Loucy (cell line): ENCODE results near the gene SYNC.

Experiments
- H2AFZ ChIP-seq: fragments of 200-600 bp; sonication (generic); 2 replicates; pipeline ENCODE4 v1.6.0; 2016; ENCODE audit warnings: antibody characterized with exemption, mild to moderate bottlenecking, low read length, moderate library complexity
- H3F3A ChIP-seq: fragments of 200-600 bp; 2 replicates; pipeline ENCODE4 v1.6.0; 2016; ENCODE audit warnings: antibody characterized with exemption, low read depth, mild to moderate bottlenecking
- H3K27me3 ChIP-seq: fragments of 200-600 bp; sonication (generic); 2 replicates; pipeline ENCODE4 v1.6.1; 2014; ENCODE audit warnings: low read length, mild to moderate bottlenecking; ENCODE audit not compliant: insufficient read depth, poor library complexity, severe bottlenecking
- H3K36me3 ChIP-seq: fragments of 200-600 bp; sonication (generic); 2 replicates; pipeline ENCODE4 v1.6.1; 2016; ENCODE audit warnings: low read length; ENCODE audit not compliant: insufficient read depth
- H3K4me1 ChIP-seq: fragments of 200-600 bp; sonication (generic); 2 replicates; pipeline ENCODE4 v1.5.1; 2014; ENCODE audit warnings: low read length, mild to moderate bottlenecking; ENCODE audit not compliant: insufficient read depth, poor library complexity, severe bottlenecking
- H3K4me2 ChIP-seq: fragments of 200-600 bp; sonication (generic); 2 replicates; pipeline ENCODE4 v1.6.0; 2014; ENCODE audit warnings: antibody characterized with exemption, low read length, low read depth, mild to moderate bottlenecking; ENCODE audit not compliant: poor library complexity, severe bottlenecking
- H3K4me3 ChIP-seq: fragments of 200-600 bp; sonication (generic); 2 replicates; pipeline ENCODE4 v1.5.1; 2014; ENCODE audit warnings: low read length, mild to moderate bottlenecking, mixed read lengths; ENCODE audit not compliant: poor library complexity, severe bottlenecking
- H3K79me2 ChIP-seq: fragments of 200-600 bp; sonication (generic); 2 replicates; pipeline ENCODE4 v1.6.1; 2014; ENCODE audit warnings: low read length; ENCODE audit not compliant: insufficient read depth
- H3K9ac ChIP-seq: fragments of 200-600 bp; sonication (generic); 2 replicates; pipeline ENCODE4 v1.6.0; 2014; ENCODE audit warnings: mild to moderate bottlenecking, low read depth, low read length, moderate library complexity; ENCODE audit not compliant: poor library complexity, severe bottlenecking
- H3K9me2 ChIP-seq: fragments of 200-600 bp; sonication (generic); replicated peaks from 2 replicates; pipeline ENCODE4 v1.6.1; 2016; ENCODE audit warnings: low read depth, low read length, mixed read lengths
- H3K9me3 ChIP-seq: fragments of 200-600 bp; sonication (generic); 2 replicates; pipeline ENCODE4 v1.6.1; 2014; ENCODE audit warnings: mild to moderate bottlenecking, antibody characterized with exemption, low read length, low read depth; ENCODE audit not compliant: insufficient read depth
- H4K20me1 ChIP-seq: fragments of 200-600 bp; sonication (generic); 2 replicates; pipeline ENCODE4 v1.6.0; 2014; ENCODE audit warnings: antibody characterized with exemption, low read length, mild to moderate bottlenecking; ENCODE audit not compliant: insufficient read depth, poor library complexity, severe bottlenecking
- CTCF ChIP-seq: fragments of 200-600 bp; sonication (generic); conservative IDR thresholded peaks from 2 replicates; pipeline ENCODE4 v1.5.1; 2014; ENCODE audit warnings: mild to moderate bottlenecking, antibody characterized with exemption, low read length
- EZH2phosphoT487 ChIP-seq: fragments of 200-600 bp; IDR thresholded peaks from 2 replicates; pipeline ENCODE4 v1.6.1; 2018; ENCODE audit warnings: antibody characterized with exemption, mild to moderate bottlenecking, moderate library complexity, borderline replicate concordance

SYNC gene

GRCh38 chr1:32684167-32684811, 18.3 kb downstream of the SYNC start:
- H3K9me2 ChIP-seq: no peaks in the 10 kb centered on the region
- no peaks in the 10 kb centered on the region for H3K27me3 ChIP-seq
- no peaks in the 10 kb centered on the region for H3F3A ChIP-seq
- H3K79me2 ChIP-seq: no peaks in the 10 kb centered on the region
- H3K9ac ChIP-seq: no peak overlapping the region
- no peak overlapping the region for H2AFZ ChIP-seq
- peaks cover 69% of the 10 kb centered on the region; the same call in 1 of the 2 replicates for H3K36me3 ChIP-seq
- no peak overlapping the region for H3K4me3 ChIP-seq
- H3K4me1 ChIP-seq: no peaks in the 10 kb centered on the region
- TF ChIP-seq EZH2phosphoT487 (no peak), CTCF (no peak)
- no peaks in the 10 kb centered on the region for H3K9me3 ChIP-seq
- peaks cover 3% of the 10 kb centered on the region for H4K20me1 ChIP-seq
- H3K4me2 ChIP-seq: no peak overlapping the region

GRCh38 chr1:32683397-32683796, 19.2 kb downstream of the SYNC start:
- Histone ChIP-seq H3K4me2 (no peak overlapping the region), H3K4me1 (no peaks in the 10 kb centered on the region), H3K79me2 (no peaks in the 10 kb centered on the region), H3F3A (no peaks in the 10 kb centered on the region), H3K9me2 (no peaks in the 10 kb centered on the region), H2AFZ (no peak overlapping the region), H3K9me3 (no peaks in the 10 kb centered on the region), H3K9ac (no peak overlapping the region), H3K4me3 (no peak overlapping the region), H3K36me3 (peaks cover 77% of the 10 kb centered on the region; the same call in 1 of the 2 replicates), H4K20me1 (peaks cover 4% of the 10 kb centered on the region), H3K27me3 (no peaks in the 10 kb centered on the region)
- TF ChIP-seq CTCF (no peak), EZH2phosphoT487 (no peak)

- no peak overlapping the region for H2AFZ ChIP-seq
- H3K4me1 ChIP-seq: no peaks in the 10 kb centered on the region
- no peak overlapping the region for H3K9ac ChIP-seq
- H4K20me1 ChIP-seq: peaks cover 4% of the 10 kb centered on the region
- no peaks in the 10 kb centered on the region for H3K9me2 ChIP-seq
- no peaks in the 10 kb centered on the region for H3F3A ChIP-seq
- no peaks in the 10 kb centered on the region for H3K9me3 ChIP-seq
- peaks cover 91% of the 10 kb centered on the region; the same call in 1 of the 2 replicates for H3K36me3 ChIP-seq
- no peaks in the 10 kb centered on the region for H3K79me2 ChIP-seq
- TF ChIP-seq EZH2phosphoT487 (no peak), CTCF (no peak)
- H3K27me3 ChIP-seq: no peaks in the 10 kb centered on the region
- H3K4me2 ChIP-seq: no peak overlapping the region
- H3K4me3 ChIP-seq: no peak overlapping the region
Observed at GRCh38 chr1:32681999-32682398, 20.6 kb downstream of the SYNC start.
